ENCODE results near the gene DDX17.

DNA sequence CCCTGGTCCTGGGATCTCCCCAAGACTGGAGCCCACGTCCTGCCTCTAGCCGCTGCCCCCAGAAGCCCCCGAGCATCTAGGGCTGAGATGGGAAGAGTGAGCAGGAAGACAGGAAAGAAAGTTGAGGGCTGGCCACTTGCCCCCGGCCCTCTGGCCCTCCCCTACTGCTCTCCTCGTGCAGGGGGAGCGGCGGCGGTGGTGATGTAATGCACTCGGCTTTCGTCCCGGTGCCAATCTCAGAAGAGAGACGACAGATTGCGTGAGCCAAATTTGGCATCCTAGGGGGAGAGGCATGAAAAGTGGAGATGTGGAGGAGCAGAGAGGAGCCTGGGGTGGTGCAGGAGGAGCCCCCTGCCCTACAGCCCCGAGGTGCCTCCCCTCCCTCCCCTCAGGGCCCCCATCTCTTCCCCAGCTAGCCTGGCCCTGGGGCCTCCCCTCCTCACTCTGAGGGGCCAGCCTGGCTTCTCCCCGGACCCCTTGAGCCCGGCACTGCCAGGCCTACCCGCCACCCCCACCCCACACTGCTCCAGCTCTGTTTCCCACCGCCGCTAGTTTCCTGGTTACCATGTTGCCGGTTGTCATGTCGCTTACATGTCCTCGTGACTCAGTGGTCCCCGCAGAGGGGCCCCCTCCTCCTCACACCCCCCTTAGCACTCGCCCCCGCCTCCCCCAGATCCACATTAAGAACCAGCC lies 53.6 kb downstream of the DDX17 start:
- TF ChIP-seq, protein P1, sequence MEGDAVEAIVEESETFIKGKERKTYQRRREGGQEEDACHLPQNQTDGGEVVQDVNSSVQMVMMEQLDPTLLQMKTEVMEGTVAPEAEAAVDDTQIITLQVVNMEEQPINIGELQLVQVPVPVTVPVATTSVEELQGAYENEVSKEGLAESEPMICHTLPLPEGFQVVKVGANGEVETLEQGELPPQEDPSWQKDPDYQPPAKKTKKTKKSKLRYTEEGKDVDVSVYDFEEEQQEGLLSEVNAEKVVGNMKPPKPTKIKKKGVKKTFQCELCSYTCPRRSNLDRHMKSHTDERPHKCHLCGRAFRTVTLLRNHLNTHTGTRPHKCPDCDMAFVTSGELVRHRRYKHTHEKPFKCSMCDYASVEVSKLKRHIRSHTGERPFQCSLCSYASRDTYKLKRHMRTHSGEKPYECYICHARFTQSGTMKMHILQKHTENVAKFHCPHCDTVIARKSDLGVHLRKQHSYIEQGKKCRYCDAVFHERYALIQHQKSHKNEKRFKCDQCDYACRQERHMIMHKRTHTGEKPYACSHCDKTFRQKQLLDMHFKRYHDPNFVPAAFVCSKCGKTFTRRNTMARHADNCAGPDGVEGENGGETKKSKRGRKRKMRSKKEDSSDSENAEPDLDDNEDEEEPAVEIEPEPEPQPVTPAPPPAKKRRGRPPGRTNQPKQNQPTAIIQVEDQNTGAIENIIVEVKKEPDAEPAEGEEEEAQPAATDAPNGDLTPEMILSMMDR (IDR thresholded peaks at IDR 0.05), result no peak
- TF ChIP-seq EP300 (IDR thresholded peaks at IDR 0.05), result no peak
- no peak for TF ChIP-seq POLR2AphosphoS5 (IDR thresholded peaks at IDR 0.05)
- TF ChIP-seq POLR2A (IDR thresholded peaks at IDR 0.05), result no peak
